ENCODE measurements around the gene ZNF211. TPM values are rescaled to one million over a fixed set of nuclear protein-coding genes. Genes with fewer than 3 reads are reported as not detected.
A peak's percentile ranks its signal among the peaks of the same experiment; 100 is the strongest.

ZNF211 gene
- total RNA-seq, 1 experiment from 2014 or later, result 6.7 TPM

- Histone ChIP-seq H3K4me2 (ENCODE audit: low read length) (peak overlapping the region; percentile 90), H3K36me3 (ENCODE audit: control insufficient read depth in 1 of 2, insufficient read depth in 2 of 2, low read length in 2 of 2) (no peaks in the 10 kb centered on the region; a peak in 1 of 4 replicates), H3K4me3 (replicated peaks in 1 of 2; ENCODE audit: low read depth in 1 of 2, low read length in 2 of 2) (peak overlapping the region; percentile 76 to 79), H3K4me1 (ENCODE audit: control insufficient read depth in 1 of 2, insufficient read depth in 2 of 2, low read length in 2 of 2) (peaks cover 3 to 7% of the 10 kb centered on the region in 2 experiments; a peak in 2 of 4 replicates), H3K9me2 (ENCODE audit: insufficient read depth) (no peaks in the 10 kb centered on the region), H3K9ac (ENCODE audit: low read length) (0 out of 2 replicates have a peak overlapping the region, but pooled peaks have one; percentile 49), H3K27ac (ENCODE audit: low read depth, low read length) (no peak overlapping the region), H3K9me3 (ENCODE audit: control insufficient read depth in 1 of 2, insufficient read depth in 1 of 2, low read depth in 1 of 2, low read length in 2 of 2) (peaks cover 12 to 18% of the 10 kb centered on the region in 2 experiments; a peak in 2 of 4 replicates), H3K27me3 (ENCODE audit: insufficient read depth, low read length) (no peaks in the 10 kb centered on the region), H3K79me2 (ENCODE audit: insufficient read depth, low read length) (no peaks in the 10 kb centered on the region), H4K20me1 (ENCODE audit: insufficient read depth) (no peaks in the 10 kb centered on the region), H2AFZ (ENCODE audit: low read depth, low read length, poor library complexity, severe bottlenecking) (no peak overlapping the region)
- no peak for DNase-seq (ENCODE audit: low read depth, low spot score)
- ChIA-PET RAD21 (ENCODE audit: low non-redundant PET in 1 of 2, low total read pairs in 2 of 2, uncharacterized antibody in 2 of 2, unreplicated experiment in 2 of 2) (no interaction called here), CTCF (no interaction called here), POLR2A (no interaction called here)
- TF ChIP-seq CBX3 (IDR thresholded peaks at IDR 0.05; ENCODE audit: low read depth) (no peak), ZNF274 (IDR thresholded peaks at IDR 0.05; ENCODE audit: low read depth, low read length) (no peak), TCF7L2 (IDR thresholded peaks at IDR 0.05; ENCODE audit: borderline replicate concordance, extremely low read depth, insufficient read depth, insufficient read length) (no peak), REST (IDR thresholded peaks at IDR 0.05; ENCODE audit: low read depth) (no peak), CTCF (IDR thresholded peaks at IDR 0.05 in 2 of 3, conservative IDR thresholded peaks at IDR 0.05 in 1 of 3; ENCODE audit: borderline replicate concordance in 1 of 3, insufficient read depth in 1 of 3, low read depth in 2 of 3, low read length in 2 of 3) (no peak), YY1 (IDR thresholded peaks at IDR 0.05; ENCODE audit: extremely low read depth, insufficient replicate concordance, low read depth, low read length) (no peak), ZFX (IDR thresholded peaks at IDR 0.05) (no peak), ZBTB33 (IDR thresholded peaks at IDR 0.05; ENCODE audit: extremely low read depth, insufficient replicate concordance, low read length) (no peak), POLR2A (IDR thresholded peaks at IDR 0.05; ENCODE audit: borderline replicate concordance, extremely low read depth, insufficient read depth, insufficient read length) (no peak), JUND (IDR thresholded peaks at IDR 0.05) (no peak), RAD21 (IDR thresholded peaks at IDR 0.05; ENCODE audit: low read depth) (no peak), MAX (IDR thresholded peaks at IDR 0.05) (no peak)
- ATAC-seq, result no peak
- intact Hi-C loops (cut with micrococcal nuclease), result loop anchor here (2.0 to 10.0 kb wide), 2 partner anchors 47 to 281 kb away; partner anchors contain the start of genes ZNF417 and ZNF551
- BruUV-seq (replicated peaks), result no TSS peak
These were observed 814 bp downstream of the ZNF211 start for GRCh38 chr19:57633832-57634131.

All from HCT116 (cell line).